Measurements from ENCODE around the gene MTMR8.

DNA sequence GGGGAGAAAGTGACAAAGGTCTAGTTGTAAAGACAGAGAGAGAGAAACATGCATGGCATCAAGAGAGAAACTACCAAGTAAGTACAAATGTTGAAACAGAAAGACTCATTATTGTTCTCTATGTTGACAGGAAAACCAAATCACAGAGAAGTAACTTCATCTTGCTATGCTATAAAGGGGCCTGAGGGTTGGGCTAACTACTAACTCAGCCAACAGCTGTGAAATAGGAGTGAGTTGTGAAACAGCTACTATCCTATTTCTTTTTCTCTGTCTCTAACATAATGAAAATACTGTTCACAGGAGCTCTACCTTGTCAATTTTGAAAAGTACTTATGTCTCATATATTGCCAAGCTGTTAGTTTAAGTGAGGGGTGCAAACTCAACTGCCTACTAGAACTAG lies 65.0 kb downstream of the MTMR8 start:
- TF ChIP-seq CTCF (IDR thresholded peaks at IDR 0.05; ENCODE audit: extremely low read depth in 1 of 2, insufficient read depth in 1 of 2, low read depth in 1 of 2, low read length in 2 of 2) = no peak
- no peak for TF ChIP-seq POLR2A (IDR thresholded peaks at IDR 0.05; ENCODE audit: low read depth, low read length)
- no peak for TF ChIP-seq MAX (IDR thresholded peaks at IDR 0.05; ENCODE audit: insufficient read depth, insufficient read length)
- TF ChIP-seq MYC (IDR thresholded peaks at IDR 0.05; ENCODE audit: low read depth, low read length) = no peak
- TF ChIP-seq EZH2 (IDR thresholded peaks at IDR 0.05; ENCODE audit: borderline replicate concordance, low read depth, low read length, severe bottlenecking) = no peak
- TF ChIP-seq JUN (IDR thresholded peaks at IDR 0.05; ENCODE audit: borderline replicate concordance, insufficient read depth, insufficient read length, low read depth) = no peak
- no peak for TF ChIP-seq POLR2AphosphoS5 (IDR thresholded peaks at IDR 0.05; ENCODE audit: insufficient read depth, low read depth, low read length)
- no peak for TF ChIP-seq FOS (IDR thresholded peaks at IDR 0.05; ENCODE audit: borderline replicate concordance, insufficient read depth, low read length)
- no peak for TF ChIP-seq GATA2 (IDR thresholded peaks at IDR 0.05; ENCODE audit: insufficient read depth, insufficient read length, low read depth, low read length)

Data from endothelial cell of umbilical vein (primary cell).